ENCODE data around the gene PDGFRB.
A peak's percentile ranks its signal among the peaks of the same experiment; 100 is the strongest.

The PDGFRB gene

DNA sequence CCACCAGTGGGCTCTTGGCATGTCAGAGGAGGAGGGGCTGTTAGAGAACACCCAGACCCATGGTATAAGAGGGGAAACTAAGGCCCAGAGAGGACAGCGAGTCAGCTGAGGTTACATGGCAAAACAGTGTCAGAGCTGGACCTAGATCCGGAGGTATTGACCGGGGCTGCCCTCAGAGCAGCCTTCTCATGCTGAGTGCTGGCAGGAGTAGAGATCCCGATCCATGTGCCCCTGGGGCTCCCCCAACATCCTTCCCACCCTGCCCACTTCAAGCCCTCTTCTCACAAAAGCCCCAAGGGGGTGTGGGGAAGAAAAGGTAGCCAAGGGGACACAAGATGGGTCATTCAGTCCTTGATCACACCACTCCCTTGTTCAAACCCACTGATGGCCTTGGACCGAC is 89.2 kb downstream of the PDGFRB start:
- no peak overlapping the region for H3K4me3 ChIP-seq (ENCODE audit: control insufficient read depth, low read depth, low read length)

DNA sequence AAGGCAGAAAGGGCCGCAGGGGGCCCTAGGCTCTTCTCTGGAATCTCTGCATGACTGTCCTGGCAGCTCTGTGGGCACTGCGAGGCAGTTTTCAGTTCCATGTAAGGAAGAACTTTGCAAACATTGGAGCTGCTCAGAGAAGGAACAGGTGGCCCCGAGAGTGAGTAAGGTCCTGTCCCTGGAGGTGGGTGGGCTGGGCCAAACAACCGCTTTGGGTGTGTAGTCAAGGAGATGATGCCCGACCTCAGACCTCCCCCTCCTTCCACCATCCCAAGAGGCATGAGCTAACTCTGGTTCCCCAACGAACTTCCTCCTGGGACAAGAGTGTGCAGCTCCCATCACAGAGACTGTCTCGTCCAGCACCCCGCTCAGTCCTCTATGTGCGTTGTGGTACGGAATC is 89.8 kb downstream of the PDGFRB start:
- DNase-seq (ENCODE audit: low read depth), result no peak
- no peak overlapping the region for H3K4me3 ChIP-seq (ENCODE audit: control insufficient read depth, low read depth, low read length)
- TF ChIP-seq, protein P1, sequence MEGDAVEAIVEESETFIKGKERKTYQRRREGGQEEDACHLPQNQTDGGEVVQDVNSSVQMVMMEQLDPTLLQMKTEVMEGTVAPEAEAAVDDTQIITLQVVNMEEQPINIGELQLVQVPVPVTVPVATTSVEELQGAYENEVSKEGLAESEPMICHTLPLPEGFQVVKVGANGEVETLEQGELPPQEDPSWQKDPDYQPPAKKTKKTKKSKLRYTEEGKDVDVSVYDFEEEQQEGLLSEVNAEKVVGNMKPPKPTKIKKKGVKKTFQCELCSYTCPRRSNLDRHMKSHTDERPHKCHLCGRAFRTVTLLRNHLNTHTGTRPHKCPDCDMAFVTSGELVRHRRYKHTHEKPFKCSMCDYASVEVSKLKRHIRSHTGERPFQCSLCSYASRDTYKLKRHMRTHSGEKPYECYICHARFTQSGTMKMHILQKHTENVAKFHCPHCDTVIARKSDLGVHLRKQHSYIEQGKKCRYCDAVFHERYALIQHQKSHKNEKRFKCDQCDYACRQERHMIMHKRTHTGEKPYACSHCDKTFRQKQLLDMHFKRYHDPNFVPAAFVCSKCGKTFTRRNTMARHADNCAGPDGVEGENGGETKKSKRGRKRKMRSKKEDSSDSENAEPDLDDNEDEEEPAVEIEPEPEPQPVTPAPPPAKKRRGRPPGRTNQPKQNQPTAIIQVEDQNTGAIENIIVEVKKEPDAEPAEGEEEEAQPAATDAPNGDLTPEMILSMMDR (IDR thresholded peaks at IDR 0.05; ENCODE audit: control insufficient read depth, insufficient read depth, low read depth, low read length, missing control alignments), result no peak

More for the DNA sequence above, 89.2 kb downstream of the PDGFRB start:
- TF ChIP-seq, protein P1 (IDR thresholded peaks at IDR 0.05; ENCODE audit: control insufficient read depth, insufficient read depth, low read depth, low read length, missing control alignments), result no peak
- no peak for DNase-seq (ENCODE audit: low read depth)

DNA sequence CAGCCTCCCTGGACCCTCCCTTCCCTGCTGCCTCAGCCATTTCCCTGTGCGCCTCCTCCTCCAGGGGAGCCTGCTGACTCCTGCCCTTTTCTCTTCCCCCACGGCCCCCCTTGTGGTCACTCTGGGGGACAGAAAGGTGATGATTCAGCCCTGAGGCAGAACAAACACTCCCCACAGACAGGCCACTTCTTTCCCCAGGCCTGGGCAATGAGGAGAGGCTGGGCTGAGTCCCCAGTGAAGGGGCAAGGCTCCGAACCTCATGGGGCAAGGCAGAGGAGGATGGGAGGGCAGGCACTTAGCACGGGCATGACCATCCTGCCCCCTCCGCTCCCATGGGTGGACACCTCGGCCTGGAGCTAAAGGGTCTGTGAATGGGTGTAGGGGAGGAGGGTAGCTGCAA is 90.3 kb downstream of the PDGFRB start:
- H3K4me3 ChIP-seq (ENCODE audit: control insufficient read depth, low read depth, low read length), result no peak overlapping the region
- DNase-seq (ENCODE audit: low read depth), result no peak
- TF ChIP-seq, protein P1 (IDR thresholded peaks at IDR 0.05; ENCODE audit: control insufficient read depth, insufficient read depth, low read depth, low read length, missing control alignments), result peak; percentile 7

DNA sequence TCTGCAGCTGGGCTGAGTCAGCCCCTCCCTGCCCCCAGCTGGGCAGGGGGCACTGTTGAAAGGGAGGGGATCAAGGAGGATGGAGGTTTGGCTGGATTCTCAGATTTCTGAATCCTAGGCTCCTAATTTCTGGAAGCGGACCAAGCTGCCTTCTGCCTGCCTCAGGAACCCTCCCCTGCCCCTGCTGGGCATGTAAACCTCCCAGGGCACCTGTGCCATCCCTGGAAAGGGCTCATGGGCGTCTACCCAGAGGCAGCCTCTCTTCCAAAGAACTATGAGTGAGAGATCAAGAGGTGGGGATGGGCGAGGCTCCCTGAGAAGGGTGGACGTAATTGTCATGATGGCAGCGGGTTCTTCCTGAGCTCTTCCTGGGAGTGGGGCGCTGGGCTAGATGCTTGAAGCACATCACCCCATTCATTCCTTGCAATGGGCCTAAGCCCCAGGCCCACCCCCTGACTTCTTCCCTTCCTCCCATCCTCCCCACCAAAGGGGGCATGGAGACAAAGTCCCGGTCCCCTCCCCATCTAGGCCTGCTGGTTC is 90.9 kb downstream of the PDGFRB start:
- TF ChIP-seq, protein P1 (IDR thresholded peaks at IDR 0.05; ENCODE audit: control insufficient read depth, insufficient read depth, low read depth, low read length, missing control alignments), result no peak
- no peak for DNase-seq (ENCODE audit: low read depth)
- H3K4me3 ChIP-seq (ENCODE audit: control insufficient read depth, low read depth, low read length), result no peak overlapping the region
